WTC11 (cell line): Measurements from ENCODE around the gene RAPGEF1.

Experiments
- CBFB ChIP-seq: sonication (generic); formaldehyde crosslinking; IDR thresholded peaks from 2 replicates; pipeline ENCODE4 v1.8.1; 2022; ENCODE audit warnings: mild to moderate bottlenecking, low read depth, missing genetic modification reagents
- FOXP1 ChIP-seq: sonication (generic); formaldehyde crosslinking; IDR thresholded peaks from 2 replicates; pipeline ENCODE4 v1.8.0; 2022; ENCODE audit warnings: missing genetic modification reagents, mild to moderate bottlenecking, moderate library complexity, borderline replicate concordance
- NFYB ChIP-seq: sonication (generic); formaldehyde crosslinking; conservative IDR thresholded peaks from 2 replicates; pipeline ENCODE4 v1.8.0; 2022; ENCODE audit warnings: low read depth, missing genetic modification reagents
- NR1H2 ChIP-seq: sonication (generic); formaldehyde crosslinking; IDR thresholded peaks from 2 replicates; pipeline ENCODE4 v1.9.0; 2021; ENCODE audit warnings: mild to moderate bottlenecking, moderate library complexity, missing genetic modification reagents
- NR2C2 ChIP-seq: sonication (generic); formaldehyde crosslinking; IDR thresholded peaks from 2 replicates; pipeline ENCODE4 v1.8.0; 2022; ENCODE audit warnings: mild to moderate bottlenecking, missing genetic modification reagents
- SOX15 ChIP-seq: fragments of 250-450 bp; sonication (Bioruptor Pico); IDR thresholded peaks from 2 replicates; pipeline ENCODE4 v1.9.0; 2021; ENCODE audit warnings: mild to moderate bottlenecking
- SP1 ChIP-seq: sonication (generic); formaldehyde crosslinking; conservative IDR thresholded peaks from 2 replicates; pipeline ENCODE4 v1.8.1; 2022; ENCODE audit warnings: missing genetic modification reagents
- TF ChIP-seq, protein P1 (sequence below): sonication (generic); formaldehyde crosslinking; IDR thresholded peaks from 2 replicates; pipeline ENCODE4 v1.8.1; 2022; ENCODE audit warnings: low read depth, mild to moderate bottlenecking, moderate library complexity, missing genetic modification reagents, borderline replicate concordance
- TF ChIP-seq, protein P2 (sequence below): sonication (generic); formaldehyde crosslinking; IDR thresholded peaks from 2 replicates; pipeline ENCODE4 v1.8.1; 2022; ENCODE audit warnings: mild to moderate bottlenecking, missing genetic modification reagents, moderate library complexity, borderline replicate concordance
- TF ChIP-seq, protein P3 (sequence below): fragments of 200-600 bp; IDR thresholded peaks from 2 replicates; pipeline ENCODE4 v1.8.0; 2022; ENCODE audit warnings: antibody characterized with exemption
- TF ChIP-seq, protein P4 (sequence below): sonication (generic); formaldehyde crosslinking; IDR thresholded peaks from 2 replicates; pipeline ENCODE4 v1.8.0; 2023; ENCODE audit warnings: missing genetic modification reagents
- TF ChIP-seq, protein P5 (sequence below): sonication (generic); formaldehyde crosslinking; IDR thresholded peaks from 2 replicates; pipeline ENCODE4 v1.8.1; 2022; ENCODE audit warnings: low read depth, missing genetic modification reagents, borderline replicate concordance

DNA sequence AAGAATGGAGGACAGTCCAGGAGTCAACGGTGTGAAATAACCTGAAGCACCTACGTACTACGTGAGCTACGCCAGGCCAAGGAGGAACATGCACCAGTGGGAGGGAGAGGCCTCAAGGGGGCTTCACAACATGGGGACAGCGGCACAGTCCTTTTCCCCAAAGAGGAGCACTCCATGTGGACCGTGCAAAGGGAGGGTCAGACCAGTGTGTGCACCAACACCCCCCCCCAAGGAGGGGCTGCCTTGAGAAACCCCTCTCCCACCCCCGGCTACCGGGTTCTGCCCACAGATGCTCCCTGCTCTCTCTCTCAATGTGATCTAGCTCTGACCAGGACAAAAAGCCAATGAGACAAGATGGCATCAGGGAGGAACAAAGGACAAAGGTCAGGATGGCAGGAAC is 126.0 kb downstream of the RAPGEF1 start:
- TF ChIP-seq, protein P1, sequence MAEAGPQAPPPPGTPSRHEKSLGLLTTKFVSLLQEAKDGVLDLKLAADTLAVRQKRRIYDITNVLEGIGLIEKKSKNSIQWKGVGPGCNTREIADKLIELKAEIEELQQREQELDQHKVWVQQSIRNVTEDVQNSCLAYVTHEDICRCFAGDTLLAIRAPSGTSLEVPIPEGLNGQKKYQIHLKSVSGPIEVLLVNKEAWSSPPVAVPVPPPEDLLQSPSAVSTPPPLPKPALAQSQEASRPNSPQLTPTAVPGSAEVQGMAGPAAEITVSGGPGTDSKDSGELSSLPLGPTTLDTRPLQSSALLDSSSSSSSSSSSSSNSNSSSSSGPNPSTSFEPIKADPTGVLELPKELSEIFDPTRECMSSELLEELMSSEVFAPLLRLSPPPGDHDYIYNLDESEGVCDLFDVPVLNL (CRISPR knock-in tag): no peak
- no peak for TF ChIP-seq NR2C2 (CRISPR knock-in tag)
- TF ChIP-seq, protein P2, sequence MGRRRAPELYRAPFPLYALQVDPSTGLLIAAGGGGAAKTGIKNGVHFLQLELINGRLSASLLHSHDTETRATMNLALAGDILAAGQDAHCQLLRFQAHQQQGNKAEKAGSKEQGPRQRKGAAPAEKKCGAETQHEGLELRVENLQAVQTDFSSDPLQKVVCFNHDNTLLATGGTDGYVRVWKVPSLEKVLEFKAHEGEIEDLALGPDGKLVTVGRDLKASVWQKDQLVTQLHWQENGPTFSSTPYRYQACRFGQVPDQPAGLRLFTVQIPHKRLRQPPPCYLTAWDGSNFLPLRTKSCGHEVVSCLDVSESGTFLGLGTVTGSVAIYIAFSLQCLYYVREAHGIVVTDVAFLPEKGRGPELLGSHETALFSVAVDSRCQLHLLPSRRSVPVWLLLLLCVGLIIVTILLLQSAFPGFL (CRISPR knock-in tag): no peak
- TF ChIP-seq SOX15 (CRISPR knock-in tag): no peak
- TF ChIP-seq, protein P3, sequence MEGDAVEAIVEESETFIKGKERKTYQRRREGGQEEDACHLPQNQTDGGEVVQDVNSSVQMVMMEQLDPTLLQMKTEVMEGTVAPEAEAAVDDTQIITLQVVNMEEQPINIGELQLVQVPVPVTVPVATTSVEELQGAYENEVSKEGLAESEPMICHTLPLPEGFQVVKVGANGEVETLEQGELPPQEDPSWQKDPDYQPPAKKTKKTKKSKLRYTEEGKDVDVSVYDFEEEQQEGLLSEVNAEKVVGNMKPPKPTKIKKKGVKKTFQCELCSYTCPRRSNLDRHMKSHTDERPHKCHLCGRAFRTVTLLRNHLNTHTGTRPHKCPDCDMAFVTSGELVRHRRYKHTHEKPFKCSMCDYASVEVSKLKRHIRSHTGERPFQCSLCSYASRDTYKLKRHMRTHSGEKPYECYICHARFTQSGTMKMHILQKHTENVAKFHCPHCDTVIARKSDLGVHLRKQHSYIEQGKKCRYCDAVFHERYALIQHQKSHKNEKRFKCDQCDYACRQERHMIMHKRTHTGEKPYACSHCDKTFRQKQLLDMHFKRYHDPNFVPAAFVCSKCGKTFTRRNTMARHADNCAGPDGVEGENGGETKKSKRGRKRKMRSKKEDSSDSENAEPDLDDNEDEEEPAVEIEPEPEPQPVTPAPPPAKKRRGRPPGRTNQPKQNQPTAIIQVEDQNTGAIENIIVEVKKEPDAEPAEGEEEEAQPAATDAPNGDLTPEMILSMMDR: no peak
- TF ChIP-seq SP1 (CRISPR knock-in tag): no peak
- TF ChIP-seq, protein P4, sequence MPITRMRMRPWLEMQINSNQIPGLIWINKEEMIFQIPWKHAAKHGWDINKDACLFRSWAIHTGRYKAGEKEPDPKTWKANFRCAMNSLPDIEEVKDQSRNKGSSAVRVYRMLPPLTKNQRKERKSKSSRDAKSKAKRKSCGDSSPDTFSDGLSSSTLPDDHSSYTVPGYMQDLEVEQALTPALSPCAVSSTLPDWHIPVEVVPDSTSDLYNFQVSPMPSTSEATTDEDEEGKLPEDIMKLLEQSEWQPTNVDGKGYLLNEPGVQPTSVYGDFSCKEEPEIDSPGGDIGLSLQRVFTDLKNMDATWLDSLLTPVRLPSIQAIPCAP (CRISPR knock-in tag): no peak
- TF ChIP-seq FOXP1 (CRISPR knock-in tag): no peak
- TF ChIP-seq NFYB: no peak
- TF ChIP-seq, protein P5, sequence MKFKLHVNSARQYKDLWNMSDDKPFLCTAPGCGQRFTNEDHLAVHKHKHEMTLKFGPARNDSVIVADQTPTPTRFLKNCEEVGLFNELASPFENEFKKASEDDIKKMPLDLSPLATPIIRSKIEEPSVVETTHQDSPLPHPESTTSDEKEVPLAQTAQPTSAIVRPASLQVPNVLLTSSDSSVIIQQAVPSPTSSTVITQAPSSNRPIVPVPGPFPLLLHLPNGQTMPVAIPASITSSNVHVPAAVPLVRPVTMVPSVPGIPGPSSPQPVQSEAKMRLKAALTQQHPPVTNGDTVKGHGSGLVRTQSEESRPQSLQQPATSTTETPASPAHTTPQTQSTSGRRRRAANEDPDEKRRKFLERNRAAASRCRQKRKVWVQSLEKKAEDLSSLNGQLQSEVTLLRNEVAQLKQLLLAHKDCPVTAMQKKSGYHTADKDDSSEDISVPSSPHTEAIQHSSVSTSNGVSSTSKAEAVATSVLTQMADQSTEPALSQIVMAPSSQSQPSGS (CRISPR knock-in tag): no peak
- TF ChIP-seq NR1H2 (CRISPR knock-in tag): no peak
- TF ChIP-seq CBFB: no peak
